Muscle layer of duodenum (tissue), 2 donors: ENCODE results near the gene CHMP4B.

Experiments used
- H3K27ac ChIP-seq: one replicate; pipeline ENCODE4 v1.7.0; 2013; ENCODE audit warnings: mild to moderate bottlenecking, low read length
- H3K27me3 ChIP-seq: one replicate; pipeline ENCODE4 v1.7.0; 2013; ENCODE audit warnings: low read depth, mild to moderate bottlenecking, control low read depth, low read length
- H3K36me3 ChIP-seq, 2 donors: one replicate each; pipeline ENCODE4 v1.7.0; 2013; ENCODE audit warnings: low read length in 2 of 2, control low read depth in 1 of 2, mild to moderate bottlenecking in 1 of 2; ENCODE audit not compliant: insufficient read depth in 2 of 2, control insufficient read depth in 1 of 2
- H3K4me1 ChIP-seq, 2 donors: one replicate each; pipeline ENCODE4 v1.7.0; 2013; ENCODE audit warnings: low read length in 2 of 2, mild to moderate bottlenecking in 2 of 2, control low read depth in 1 of 2, moderate library complexity in 1 of 2; ENCODE audit not compliant: insufficient read depth in 2 of 2, control insufficient read depth in 1 of 2
- H3K4me3 ChIP-seq, 2 donors: one replicate each; pipeline ENCODE4 v1.7.0; 2013; ENCODE audit warnings: low read length in 2 of 2, low read depth in 1 of 2, mild to moderate bottlenecking in 1 of 2
- H3K9me3 ChIP-seq, 2 donors: one replicate each; pipeline ENCODE4 v1.7.0; 2013; ENCODE audit warnings: low read length in 2 of 2, control low read depth in 1 of 2, mild to moderate bottlenecking in 1 of 2; ENCODE audit not compliant: control insufficient read depth in 1 of 2
- donor health status: healthy.

Gene CHMP4B

DNA sequence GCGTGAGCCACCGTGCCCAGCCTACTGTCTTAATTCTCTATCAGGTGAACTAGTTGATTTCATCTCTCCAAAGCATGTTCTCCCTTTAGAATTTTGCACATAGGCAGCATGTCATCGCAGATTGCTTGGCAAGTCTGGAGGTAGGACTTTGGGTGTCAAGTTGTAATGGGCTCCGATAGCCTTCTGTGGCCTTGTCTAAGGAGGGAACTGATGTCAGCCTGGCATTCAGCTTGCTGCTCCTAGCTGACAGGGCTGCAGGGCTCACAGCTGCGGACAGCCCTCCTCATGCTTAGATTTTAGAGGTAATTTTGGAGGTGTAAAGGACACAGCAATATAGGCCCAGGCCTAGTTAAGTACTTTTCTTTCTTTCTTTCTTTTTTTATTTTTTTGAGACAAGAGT is 11.3 kb downstream of the CHMP4B start:
- Histone ChIP-seq H3K4me3 (no peak overlapping the region), H3K4me1 (peaks cover 21 to 51% of the 10 kb centered on the region in 2 donors), H3K36me3 (no peaks in the 10 kb centered on the region), H3K9me3 (no peaks in the 10 kb centered on the region), H3K27me3 (no peaks in the 10 kb centered on the region), H3K27ac (no peak overlapping the region)

DNA sequence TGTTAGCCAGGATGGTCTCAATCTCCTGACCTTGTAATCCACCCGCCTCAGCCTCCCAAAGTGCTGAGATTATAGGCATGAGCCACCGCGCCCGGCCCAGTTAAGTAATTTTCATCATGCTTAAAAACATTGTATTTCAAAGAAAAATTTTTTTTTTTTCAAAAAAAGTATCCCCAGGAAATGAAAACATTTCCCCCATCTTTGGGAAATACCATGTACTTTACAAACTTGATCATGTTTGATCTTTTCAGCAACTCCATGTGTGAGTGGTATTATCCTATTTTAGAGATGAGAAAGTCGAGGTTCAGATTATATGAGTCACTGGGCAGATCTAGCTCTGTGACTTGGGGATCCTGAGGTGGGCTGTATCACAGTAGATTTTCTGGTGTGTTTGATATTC is 11.8 kb downstream of the CHMP4B start:
- Histone ChIP-seq H3K27ac (no peak overlapping the region), H3K9me3 (no peaks in the 10 kb centered on the region), H3K36me3 (no peaks in the 10 kb centered on the region), H3K4me1 (peaks cover 21 to 51% of the 10 kb centered on the region in 2 donors), H3K4me3 (no peak overlapping the region), H3K27me3 (no peaks in the 10 kb centered on the region)

DNA sequence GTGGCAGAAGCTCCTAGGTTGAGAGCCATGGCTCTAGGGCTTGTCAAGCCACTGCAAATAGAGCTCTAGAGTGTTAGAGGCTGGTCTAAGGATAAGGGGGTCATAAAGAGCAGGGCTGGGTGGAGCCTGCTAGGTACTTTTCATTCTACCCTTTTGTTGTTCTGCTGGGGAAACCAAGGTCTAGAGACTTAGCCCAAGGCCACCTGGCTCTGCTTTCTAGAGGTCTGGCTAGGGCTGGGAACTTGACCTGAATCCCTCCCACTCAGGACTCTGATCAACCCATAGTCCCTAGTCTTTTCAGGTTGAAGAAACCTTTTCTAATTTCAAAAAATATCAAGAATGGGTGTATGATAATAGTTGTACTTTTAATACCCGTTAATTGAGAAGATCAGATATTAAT is 13.7 kb downstream of the CHMP4B start:
- Histone ChIP-seq H3K27me3 (no peaks in the 10 kb centered on the region), H3K27ac (no peak overlapping the region), H3K9me3 (no peaks in the 10 kb centered on the region), H3K4me3 (no peak overlapping the region), H3K4me1 (peaks cover 23 to 53% of the 10 kb centered on the region in 2 donors), H3K36me3 (no peaks in the 10 kb centered on the region)

DNA sequence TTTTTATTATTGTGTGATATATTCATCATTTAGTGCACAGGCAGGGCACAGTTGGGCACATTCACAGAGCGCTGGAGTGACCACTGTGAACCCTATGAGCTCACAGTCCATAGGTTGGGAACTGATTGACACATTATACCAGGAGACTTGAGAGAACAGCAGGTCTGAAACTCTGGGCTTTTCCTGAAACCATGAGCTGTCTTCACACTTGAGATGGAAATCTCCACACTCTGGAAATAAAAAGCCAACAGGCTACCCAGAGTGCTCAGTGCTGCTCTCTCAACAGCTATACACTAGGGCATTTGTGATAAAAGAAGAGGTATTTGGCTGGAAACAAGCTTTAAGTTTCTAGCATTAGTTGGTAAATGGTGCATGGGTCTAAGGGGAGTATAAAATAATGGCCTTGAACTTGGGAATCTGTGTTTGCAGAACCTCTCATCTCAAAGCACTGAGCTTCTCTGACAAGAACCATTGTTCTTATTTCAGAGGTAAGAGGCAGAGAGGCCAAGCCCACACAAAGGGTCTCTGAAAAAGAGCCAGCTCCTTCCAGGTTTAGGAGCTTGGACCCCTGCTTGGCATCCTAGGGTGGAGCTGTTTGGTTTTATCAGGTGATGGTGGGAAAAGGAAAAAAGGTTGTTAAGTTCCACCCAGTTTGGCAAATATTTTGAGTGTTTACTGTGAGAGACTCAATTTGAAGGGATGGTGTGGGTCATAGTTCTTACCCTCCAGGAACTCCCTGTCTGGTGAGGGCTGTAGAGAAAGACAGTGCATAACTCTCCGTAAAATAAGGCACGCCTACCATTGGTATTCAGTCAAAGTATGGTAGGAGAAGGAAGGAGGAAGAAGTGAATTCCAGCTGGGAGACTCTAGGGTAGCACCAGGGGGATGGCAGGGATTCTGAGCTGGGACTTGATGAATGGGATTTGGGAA is 14.5 kb downstream of the CHMP4B start:
- no peak overlapping the region for H3K4me3 ChIP-seq
- peaks cover 28 to 55% of the 10 kb centered on the region in 2 donors for H3K4me1 ChIP-seq
- H3K27ac ChIP-seq = no peak overlapping the region
- H3K9me3 ChIP-seq = no peaks in the 10 kb centered on the region
- no peaks in the 10 kb centered on the region for H3K36me3 ChIP-seq
- H3K27me3 ChIP-seq = no peaks in the 10 kb centered on the region

DNA sequence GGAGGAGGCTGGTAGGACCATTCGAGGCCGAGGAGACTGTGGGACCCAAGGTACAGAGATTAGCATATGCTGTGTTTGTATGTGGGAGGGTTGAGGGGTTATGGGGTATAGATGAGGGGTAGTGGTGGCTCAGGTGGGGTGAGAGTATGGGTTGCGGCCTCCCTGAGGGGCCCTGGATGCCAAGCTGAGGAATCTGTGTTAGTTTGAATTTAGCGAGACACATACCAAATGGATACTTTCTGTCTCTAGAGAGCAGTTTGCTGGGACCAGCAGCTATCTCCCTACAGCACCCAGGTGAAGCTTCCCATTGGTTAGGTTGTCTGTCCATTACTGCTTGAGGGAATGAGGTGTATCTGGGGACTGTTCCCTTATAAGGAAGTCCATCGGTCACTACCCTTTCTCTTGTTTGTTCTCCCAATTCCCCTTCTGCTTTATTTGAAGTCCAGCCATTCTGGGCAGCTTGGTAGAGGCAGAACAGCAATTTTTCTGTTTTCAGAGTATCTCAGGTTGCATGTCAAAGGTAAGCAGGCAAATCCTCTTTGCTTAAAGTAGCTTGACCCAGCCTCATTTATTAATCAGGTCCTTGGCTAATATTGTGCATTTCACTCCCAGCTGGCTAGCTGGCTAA is 15.2 kb downstream of the CHMP4B start:
- Histone ChIP-seq H3K4me3 (no peak overlapping the region), H3K27me3 (no peaks in the 10 kb centered on the region), H3K9me3 (no peaks in the 10 kb centered on the region), H3K27ac (no peak overlapping the region), H3K4me1 (peaks cover 28 to 57% of the 10 kb centered on the region in 2 donors), H3K36me3 (no peaks in the 10 kb centered on the region)

GRCh38 chr20:33827109-33827508 is 16.0 kb downstream of the CHMP4B start:
- peaks cover 33 to 64% of the 10 kb centered on the region in 2 donors for H3K4me1 ChIP-seq
- H3K4me3 ChIP-seq = no peak overlapping the region
- H3K27me3 ChIP-seq = no peaks in the 10 kb centered on the region
- no peak overlapping the region for H3K27ac ChIP-seq
- no peaks in the 10 kb centered on the region for H3K36me3 ChIP-seq
- no peaks in the 10 kb centered on the region for H3K9me3 ChIP-seq

GRCh38 chr20:33827634-33828325 is 16.6 kb downstream of the CHMP4B start:
- H3K4me3 ChIP-seq = no peak overlapping the region
- H3K4me1 ChIP-seq = peaks cover 37 to 71% of the 10 kb centered on the region in 2 donors
- no peak overlapping the region for H3K27ac ChIP-seq
- H3K36me3 ChIP-seq = no peaks in the 10 kb centered on the region
- H3K9me3 ChIP-seq = no peaks in the 10 kb centered on the region
- no peaks in the 10 kb centered on the region for H3K27me3 ChIP-seq

- no peak overlapping the region for H3K4me3 ChIP-seq
- H3K27me3 ChIP-seq = no peaks in the 10 kb centered on the region
- peaks cover 41 to 77% of the 10 kb centered on the region in 2 donors for H3K4me1 ChIP-seq
- no peaks in the 10 kb centered on the region for H3K36me3 ChIP-seq
- H3K27ac ChIP-seq = no peak overlapping the region
- H3K9me3 ChIP-seq = no peaks in the 10 kb centered on the region
These were observed 17.2 kb downstream of the CHMP4B start for GRCh38 chr20:33828326-33828844.

GRCh38 chr20:33828967-33829560 is 17.9 kb downstream of the CHMP4B start:
- peaks cover 47 to 82% of the 10 kb centered on the region in 2 donors for H3K4me1 ChIP-seq
- no peaks in the 10 kb centered on the region for H3K36me3 ChIP-seq
- H3K4me3 ChIP-seq = no peak overlapping the region
- H3K9me3 ChIP-seq = no peaks in the 10 kb centered on the region
- no peak overlapping the region for H3K27ac ChIP-seq
- H3K27me3 ChIP-seq = no peaks in the 10 kb centered on the region

DNA sequence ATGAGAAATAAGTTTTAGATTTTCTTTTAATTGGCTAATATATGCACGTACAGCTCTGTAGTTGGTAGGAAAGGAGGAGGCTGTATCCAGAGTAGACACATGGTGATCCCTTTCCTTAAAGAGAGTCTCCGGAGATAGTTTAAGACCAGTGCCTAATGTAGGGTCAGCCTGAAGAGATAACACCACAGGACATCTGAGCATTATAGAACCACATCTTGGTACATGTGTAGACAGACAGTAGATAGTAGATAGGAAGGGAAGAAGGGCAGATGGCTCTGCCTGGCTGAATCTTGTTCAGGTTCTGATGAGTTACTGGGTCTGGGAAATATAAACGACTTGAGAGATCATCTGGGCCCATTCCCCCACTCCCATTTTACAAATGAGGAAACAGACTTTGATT is 18.5 kb downstream of the CHMP4B start:
- no peaks in the 10 kb centered on the region for H3K9me3 ChIP-seq
- H3K4me3 ChIP-seq = no peak overlapping the region
- H3K36me3 ChIP-seq = no peaks in the 10 kb centered on the region
- peaks cover 42 to 82% of the 10 kb centered on the region in 2 donors for H3K4me1 ChIP-seq
- no peaks in the 10 kb centered on the region for H3K27me3 ChIP-seq
- H3K27ac ChIP-seq = no peak overlapping the region

GRCh38 chr20:33830371-33830770 is 19.2 kb downstream of the CHMP4B start:
- no peaks in the 10 kb centered on the region for H3K27me3 ChIP-seq
- peaks cover 42 to 85% of the 10 kb centered on the region in 2 donors for H3K4me1 ChIP-seq
- H3K4me3 ChIP-seq = no peak overlapping the region
- no peaks in the 10 kb centered on the region for H3K9me3 ChIP-seq
- no peaks in the 10 kb centered on the region for H3K36me3 ChIP-seq
- H3K27ac ChIP-seq = no peak overlapping the region
